Measurements from ENCODE around the gene NMRK1.

- TF ChIP-seq POLR2A (IDR thresholded peaks at IDR 0.05) (no peak), CTCF (IDR thresholded peaks at IDR 0.05 in 8 of 11, conservative IDR thresholded peaks at IDR 0.05 in 3 of 11) (no peak)
Measured at GRCh38 chr9:75089373-75089766, 1.4 kb upstream of the NMRK1 start.

Measured in spleen (tissue), 7 donors.